IPS-15b (cell line): ENCODE results near the gene CMIP.

Source experiments
- H3K27me3 ChIP-seq: one replicate; pipeline ENCODE4 v1.6.1; 2013; ENCODE audit warnings: low read length; ENCODE audit not compliant: control insufficient read depth, insufficient read depth
- H3K36me3 ChIP-seq: one replicate; pipeline ENCODE4 v1.6.1; 2013; ENCODE audit warnings: low read length; ENCODE audit not compliant: control insufficient read depth, insufficient read depth
- H3K4me1 ChIP-seq: one replicate; pipeline ENCODE4 v1.6.1; 2013; ENCODE audit warnings: mild to moderate bottlenecking, low read length; ENCODE audit not compliant: control insufficient read depth, insufficient read depth
- H3K4me3 ChIP-seq: one replicate; pipeline ENCODE4 v1.5.1; 2013; ENCODE audit warnings: low read depth, low read length
- H3K9ac ChIP-seq: one replicate; pipeline ENCODE4 v1.6.1; 2013; ENCODE audit warnings: low read depth, mild to moderate bottlenecking, low read length
- H3K9me3 ChIP-seq: one replicate; pipeline ENCODE4 v1.6.1; 2013; ENCODE audit warnings: mild to moderate bottlenecking, low read length; ENCODE audit not compliant: control insufficient read depth, insufficient read depth

CMIP gene

GRCh38 chr16:81693744-81694303, 249.2 kb downstream of the CMIP start:
- no peak overlapping the region for H3K9ac ChIP-seq

GRCh38 chr16:81694494-81695280, 250.1 kb downstream of the CMIP start:
- no peak overlapping the region for H3K9ac ChIP-seq
- H3K36me3 ChIP-seq: peaks cover 46% of the 10 kb centered on the region
- H3K4me1 ChIP-seq: no peaks in the 10 kb centered on the region
- no peaks in the 10 kb centered on the region for H3K27me3 ChIP-seq
- no peak overlapping the region for H3K4me3 ChIP-seq
- H3K9me3 ChIP-seq: no peaks in the 10 kb centered on the region

More at GRCh38 chr16:81693744-81694303, 249.2 kb downstream of the CMIP start:
- Histone ChIP-seq H3K4me3 (no peak overlapping the region), H3K9me3 (no peaks in the 10 kb centered on the region), H3K36me3 (peaks cover 41% of the 10 kb centered on the region), H3K4me1 (no peaks in the 10 kb centered on the region), H3K27me3 (no peaks in the 10 kb centered on the region)

GRCh38 chr16:81695321-81696165, 250.9 kb downstream of the CMIP start:
- H3K36me3 ChIP-seq: peaks cover 46% of the 10 kb centered on the region
- H3K27me3 ChIP-seq: no peaks in the 10 kb centered on the region
- no peak overlapping the region for H3K9ac ChIP-seq
- no peak overlapping the region for H3K4me3 ChIP-seq
- no peaks in the 10 kb centered on the region for H3K4me1 ChIP-seq
- no peaks in the 10 kb centered on the region for H3K9me3 ChIP-seq

GRCh38 chr16:81696166-81696960, 251.8 kb downstream of the CMIP start:
- Histone ChIP-seq H3K9ac (no peak overlapping the region), H3K4me1 (no peaks in the 10 kb centered on the region), H3K36me3 (peaks cover 46% of the 10 kb centered on the region), H3K4me3 (no peak overlapping the region), H3K9me3 (no peaks in the 10 kb centered on the region), H3K27me3 (no peaks in the 10 kb centered on the region)

- Histone ChIP-seq H3K36me3 (peaks cover 45% of the 10 kb centered on the region), H3K9ac (no peak overlapping the region), H3K4me1 (no peaks in the 10 kb centered on the region), H3K4me3 (no peak overlapping the region), H3K27me3 (no peaks in the 10 kb centered on the region), H3K9me3 (no peaks in the 10 kb centered on the region)
Observed at GRCh38 chr16:81696961-81697615, 252.5 kb downstream of the CMIP start.

- Histone ChIP-seq H3K9ac (no peak overlapping the region), H3K36me3 (peaks cover 43% of the 10 kb centered on the region), H3K27me3 (no peaks in the 10 kb centered on the region), H3K4me1 (no peaks in the 10 kb centered on the region), H3K9me3 (no peaks in the 10 kb centered on the region), H3K4me3 (no peak overlapping the region)
Observed at GRCh38 chr16:81697616-81698309, 253.2 kb downstream of the CMIP start.

- Histone ChIP-seq H3K4me3 (no peak overlapping the region), H3K4me1 (no peaks in the 10 kb centered on the region), H3K27me3 (no peaks in the 10 kb centered on the region), H3K9me3 (no peaks in the 10 kb centered on the region), H3K9ac (no peak overlapping the region), H3K36me3 (peaks cover 38% of the 10 kb centered on the region)
Observed at GRCh38 chr16:81698310-81698641, 253.7 kb downstream of the CMIP start.

- H3K36me3 ChIP-seq: peaks cover 31% of the 10 kb centered on the region
- H3K9ac ChIP-seq: no peak overlapping the region
- no peaks in the 10 kb centered on the region for H3K4me1 ChIP-seq
- no peak overlapping the region for H3K4me3 ChIP-seq
- H3K27me3 ChIP-seq: no peaks in the 10 kb centered on the region
- H3K9me3 ChIP-seq: no peaks in the 10 kb centered on the region
Observed at GRCh38 chr16:81699596-81699995, 255.0 kb downstream of the CMIP start.

- Histone ChIP-seq H3K9ac (no peak overlapping the region), H3K9me3 (no peaks in the 10 kb centered on the region), H3K4me1 (no peaks in the 10 kb centered on the region), H3K27me3 (no peaks in the 10 kb centered on the region), H3K4me3 (no peak overlapping the region), H3K36me3 (peaks cover 36% of the 10 kb centered on the region)
Observed at GRCh38 chr16:81700071-81700779, 255.6 kb downstream of the CMIP start.

GRCh38 chr16:81700780-81701165, 256.2 kb downstream of the CMIP start:
- Histone ChIP-seq H3K27me3 (no peaks in the 10 kb centered on the region), H3K36me3 (peaks cover 35% of the 10 kb centered on the region), H3K9me3 (no peaks in the 10 kb centered on the region), H3K4me3 (no peak overlapping the region), H3K4me1 (no peaks in the 10 kb centered on the region), H3K9ac (no peak overlapping the region)
